CD4-positive, alpha-beta memory T cell (primary cell): ENCODE measurements around the gene MAF. TPM values are rescaled to one million over a fixed set of nuclear protein-coding genes. Genes with fewer than 3 reads are reported as not detected.

Experiments used
- CTCF ChIA-PET: fragments of 350-600 bp; sonication (Branson Sonifier 250); formaldehyde crosslinking; loops from one replicate; lab custom pipeline; 2021; ENCODE audit warnings: inconsistent platforms; ENCODE audit not compliant: partially characterized antibody; lab: Charles Lee
- POLR2A ChIA-PET: fragments of 350-600 bp; sonication (Branson Sonifier 250); formaldehyde crosslinking; loops from one replicate; lab custom pipeline; 2021; ENCODE audit not compliant: partially characterized antibody; lab: Charles Lee
- DNase-seq, 5 donors: peaks; one replicate each; pipeline versions ENCODE4 v3.0.0 to v3.0.0-alpha.2; 2020 to 2022; ENCODE audit warnings: mixed read lengths in 1 of 5
- H3K27ac ChIP-seq: one replicate; pipeline ENCODE4 v1.7.0; 2013; ENCODE audit warnings: low read depth, low read length
- H3K27me3 ChIP-seq: 2 replicates; pipeline ENCODE4 v1.7.0; 2013; ENCODE audit warnings: mild to moderate bottlenecking, low read length, moderate library complexity; ENCODE audit not compliant: insufficient read depth
- H3K36me3 ChIP-seq: 2 replicates; pipeline ENCODE4 v1.7.0; 2013; ENCODE audit warnings: mild to moderate bottlenecking, low read length, moderate library complexity; ENCODE audit not compliant: insufficient read depth
- H3K4me1 ChIP-seq: 2 replicates; pipeline ENCODE4 v1.7.0; 2013; ENCODE audit warnings: mild to moderate bottlenecking, low read length, moderate library complexity; ENCODE audit not compliant: insufficient read depth
- H3K4me3 ChIP-seq, 2 donors: one replicate each; pipeline ENCODE4 v1.7.0; 2013; ENCODE audit warnings: low read length in 2 of 2, mild to moderate bottlenecking in 1 of 2
- H3K9me3 ChIP-seq, 2 donors: one replicate each; pipeline ENCODE4 v1.7.0; 2013; ENCODE audit warnings: low read length in 2 of 2, control low read depth in 1 of 2; ENCODE audit not compliant: control insufficient read depth in 1 of 2
- H3K27ac Mint-ChIP-seq, 7 donors: one replicate each; pipeline ENCODE4 v1.8.0; 2020 to 2021; ENCODE audit warnings: mixed read lengths in 7 of 7, mild to moderate bottlenecking in 6 of 7, inconsistent platforms in 3 of 7, moderate library complexity in 3 of 7
- H3K27me3 Mint-ChIP-seq, 2 donors: one replicate each; pipeline ENCODE4 v1.8.0; 2020 to 2021; ENCODE audit warnings: mixed read lengths in 2 of 2
- H3K36me3 Mint-ChIP-seq, 2 donors: one replicate each; pipeline ENCODE4 v1.8.0; 2020 to 2021; ENCODE audit warnings: mixed read lengths in 2 of 2, inconsistent platforms in 1 of 2, mild to moderate bottlenecking in 1 of 2
- H3K4me1 Mint-ChIP-seq, 4 donors: one replicate each; pipeline ENCODE4 v1.8.0; 2020 to 2021; ENCODE audit warnings: mixed read lengths in 4 of 4, mild to moderate bottlenecking in 1 of 4
- H3K4me3 Mint-ChIP-seq, 8 donors: one replicate each; pipeline ENCODE4 v1.8.0; 2020 to 2021; ENCODE audit warnings: mixed read lengths in 8 of 8, mild to moderate bottlenecking in 7 of 8, moderate library complexity in 6 of 8, inconsistent platforms in 3 of 8
- H3K9me3 Mint-ChIP-seq, 8 donors: one replicate each; pipeline ENCODE4 v1.8.0; 2020 to 2021; ENCODE audit warnings: mixed read lengths in 8 of 8, mild to moderate bottlenecking in 5 of 8, inconsistent platforms in 3 of 8, moderate library complexity in 1 of 8
- intact Hi-C: fragments of 100-400 bp; cut with micrococcal nuclease; formaldehyde crosslinking; loops from one replicate; pipeline ENCODE4 v1.15.1; 2023
- polyA plus RNA-seq, 2 donors: library from polyadenylated mRNA; unstranded; fragments of 300-500 nt; fragmentation: Illumina TruSeq; gene quantifications; one replicate each; pipeline ENCODE4 v1.2.3, GENCODE V29; 2021
- total RNA-seq, 2 experiments: library from RNA; stranded (reverse); gene quantifications; one replicate each; pipeline ENCODE4 v1.2.3, GENCODE V29; 2021

MAF gene
- total RNA-seq, result 10 to 100 TPM; 73.8 to 79.4 TPM
- 1 to 10 TPM; 1.1 to 4.7 TPM for polyA plus RNA-seq

DNA sequence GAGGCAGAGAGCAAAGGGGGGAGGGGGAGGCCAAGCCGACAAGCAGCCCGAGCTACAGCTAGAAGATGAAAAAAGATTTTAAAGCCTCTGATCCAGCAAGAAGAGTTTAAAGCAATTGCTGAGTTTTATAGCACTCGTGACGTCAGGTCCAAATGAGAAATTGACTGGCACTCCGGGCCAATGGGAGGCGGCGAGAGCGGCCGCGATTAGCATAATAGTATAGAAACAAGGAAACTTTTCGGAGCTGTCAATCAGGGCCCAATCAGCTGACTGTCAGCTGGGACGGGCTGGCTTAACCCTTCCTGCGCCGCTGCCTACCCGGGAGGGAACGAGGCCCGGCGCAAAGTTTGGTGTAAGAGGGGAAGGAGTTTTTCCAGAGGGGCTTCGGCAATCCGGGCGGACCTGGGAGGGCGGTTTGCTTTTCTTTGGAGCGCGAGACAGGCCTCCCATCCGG is at the start of gene MAF:
Gene MAF, minus strand, starts transcription at position 100 of the 454 bp plus-strand sequence. CDS start 835 bp downstream, outside the sequence.
- H3K9me3 Mint-ChIP-seq, result peaks cover 0 to 9% (median 0%) of the 10 kb centered on the region in 8 donors
- peak; percentile 90 to 98 (median 95) for DNase-seq
- Histone ChIP-seq H3K4me1 (peaks cover 22% of the 10 kb centered on the region), H3K27ac (peak within 1 kb of the TSS; percentile 65), H3K27me3 (no peaks in the 10 kb centered on the region), H3K36me3 (no peaks in the 10 kb centered on the region), H3K4me3 (peak within 1 kb of the TSS; percentile 57 to 90), H3K9me3 (no peaks in the 10 kb centered on the region)
- intact Hi-C loops, result loop anchor here (1.0 to 10.0 kb wide), 10 partner anchors 172 to 1501 kb away; partner anchors contain the start of genes CENPN, CMC2, DYNLRB2 and WWOX
- POLR2A ChIA-PET, result interaction anchor here (0.7 to 6.7 kb wide), 43 partner anchors 8 to 1714 kb away, joined by 3 to 104 read pairs (median 5); partner anchors contain the start of gene GAN
- CTCF ChIA-PET, result interaction anchor here (0.6 to 3.4 kb wide), 20 partner anchors 17 to 1501 kb away, joined by 3 to 19 read pairs (median 4); partner anchors contain the start of gene WWOX
- H3K4me3 Mint-ChIP-seq, result peak within 1 kb of the TSS; percentile 95 to 99 (median 98)
- no peaks in the 10 kb centered on the region for H3K27me3 Mint-ChIP-seq
- peaks cover 21 to 59% (median 32%) of the 10 kb centered on the region in 4 donors for H3K4me1 Mint-ChIP-seq
- H3K36me3 Mint-ChIP-seq, result peaks cover 4 to 32% of the 10 kb centered on the region in 2 donors
- peak within 1 kb of the TSS; percentile 95 to 99 (median 97) for H3K27ac Mint-ChIP-seq

DNA sequence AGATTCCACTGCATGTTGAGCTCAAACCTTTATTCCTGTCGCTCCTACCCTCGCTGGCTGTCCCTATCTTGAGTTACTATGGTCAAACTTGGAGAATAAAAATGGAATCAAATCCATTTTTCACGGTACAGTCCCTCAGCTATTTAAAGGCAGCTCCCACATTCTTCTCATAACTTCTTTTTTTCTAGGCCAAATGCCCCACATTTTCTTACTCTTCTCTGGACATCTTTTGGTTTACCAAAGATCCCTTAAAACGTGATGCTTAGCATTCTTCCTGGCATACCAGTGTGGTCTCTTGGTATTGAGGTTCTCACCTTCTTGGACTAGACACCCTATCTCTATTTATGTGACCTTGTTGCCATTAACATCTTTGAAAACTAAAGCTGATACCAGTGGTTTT is 48.3 kb upstream of the MAF start:
- Mint-ChIP-seq H3K36me3 (no peaks in the 10 kb centered on the region), H3K9me3 (peaks cover 0 to 2% (median 0%) of the 10 kb centered on the region in 8 donors), H3K27ac (no peak overlapping the region), H3K4me1 (peaks cover 0 to 3% (median 0%) of the 10 kb centered on the region in 4 donors), H3K4me3 (no peak overlapping the region), H3K27me3 (peaks cover 2 to 4% of the 10 kb centered on the region in 2 donors)
- no peak for DNase-seq
- Histone ChIP-seq H3K27me3 (no peaks in the 10 kb centered on the region), H3K27ac (no peak overlapping the region), H3K4me3 (no peak overlapping the region), H3K36me3 (no peaks in the 10 kb centered on the region), H3K9me3 (no peaks in the 10 kb centered on the region), H3K4me1 (no peaks in the 10 kb centered on the region)
- intact Hi-C loops, result no loop called here
- ChIA-PET POLR2A (no interaction called here), CTCF (no interaction called here)

DNA sequence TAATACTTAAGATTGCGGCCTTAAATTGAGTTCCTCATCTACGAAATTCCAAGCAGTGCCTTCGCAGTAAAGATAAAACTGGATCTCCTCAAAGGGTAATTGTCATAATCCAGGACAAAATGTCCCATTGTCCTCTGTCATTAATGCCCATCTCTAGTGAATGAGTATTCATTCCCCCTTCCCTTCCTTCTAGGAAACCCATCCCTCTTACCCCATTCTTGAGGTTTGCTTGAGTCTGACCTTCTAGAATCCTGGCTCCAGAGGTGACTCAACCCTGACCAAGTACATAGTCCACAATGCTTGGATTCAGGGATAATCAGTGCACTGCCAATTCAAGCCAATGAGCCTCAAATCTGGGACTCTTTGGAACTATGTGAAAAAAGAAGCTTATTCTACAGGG is 47.0 kb upstream of the MAF start:
- peaks cover 2 to 3% of the 10 kb centered on the region in 2 donors for H3K27me3 Mint-ChIP-seq
- H3K4me3 Mint-ChIP-seq, result no peak overlapping the region
- no peak for DNase-seq
- H3K4me1 Mint-ChIP-seq, result peaks cover 3 to 7% (median 4%) of the 10 kb centered on the region in 4 donors
- ChIA-PET POLR2A (interaction anchor here (0.9 kb wide), 1 partner anchor 47 kb away, joined by 3 read pairs; no protein-coding TSS in a partner anchor), CTCF (no interaction called here)
- no peak overlapping the region for H3K27ac Mint-ChIP-seq
- Histone ChIP-seq H3K4me1 (peaks cover 4% of the 10 kb centered on the region), H3K9me3 (no peaks in the 10 kb centered on the region), H3K27me3 (no peaks in the 10 kb centered on the region), H3K4me3 (no peak overlapping the region), H3K27ac (no peak overlapping the region), H3K36me3 (no peaks in the 10 kb centered on the region)
- H3K36me3 Mint-ChIP-seq, result no peaks in the 10 kb centered on the region
- H3K9me3 Mint-ChIP-seq, result peaks cover 0 to 2% (median 0%) of the 10 kb centered on the region in 8 donors
- intact Hi-C loops, result no loop called here

DNA sequence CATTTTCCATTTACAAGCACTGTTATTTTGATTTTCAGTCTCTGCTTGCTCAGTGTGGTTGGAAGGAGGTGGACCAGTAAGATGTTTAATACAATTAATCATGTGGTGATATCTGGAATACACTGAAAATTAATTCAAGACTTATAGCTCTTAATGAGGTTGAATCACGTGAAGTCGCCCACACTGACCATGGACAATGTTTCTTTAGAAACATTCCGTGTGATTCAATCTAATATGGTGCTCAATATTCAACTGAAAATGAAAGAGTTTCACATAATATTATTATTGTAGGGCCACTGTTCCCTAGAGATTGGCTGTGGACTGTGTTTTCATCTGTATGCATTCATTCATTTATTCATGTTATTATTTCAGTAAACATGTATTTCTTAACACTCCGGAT is 45.2 kb upstream of the MAF start:
- Histone ChIP-seq H3K36me3 (no peaks in the 10 kb centered on the region), H3K27me3 (no peaks in the 10 kb centered on the region), H3K27ac (no peak overlapping the region), H3K9me3 (no peaks in the 10 kb centered on the region), H3K4me3 (no peak overlapping the region), H3K4me1 (peaks cover 23% of the 10 kb centered on the region)
- POLR2A ChIA-PET, result no interaction called here
- H3K27me3 Mint-ChIP-seq, result no peaks in the 10 kb centered on the region
- CTCF ChIA-PET, result no interaction called here
- peaks cover 14 to 22% (median 22%) of the 10 kb centered on the region in 4 donors for H3K4me1 Mint-ChIP-seq
- no peak for DNase-seq
- no peak overlapping the region for H3K27ac Mint-ChIP-seq
- intact Hi-C loops, result no loop called here
- no peak overlapping the region for H3K4me3 Mint-ChIP-seq
- H3K9me3 Mint-ChIP-seq, result peaks cover 0 to 2% (median 0%) of the 10 kb centered on the region in 8 donors
- H3K36me3 Mint-ChIP-seq, result no peaks in the 10 kb centered on the region

- no peaks in the 10 kb centered on the region for H3K36me3 Mint-ChIP-seq
- H3K27me3 Mint-ChIP-seq, result no peaks in the 10 kb centered on the region
- no peak overlapping the region for H3K4me3 Mint-ChIP-seq
- no peak for DNase-seq
- intact Hi-C loops, result no loop called here
- H3K4me3 ChIP-seq, result no peak overlapping the region
- peaks cover 29% of the 10 kb centered on the region for H3K4me1 ChIP-seq
- POLR2A ChIA-PET, result no interaction called here
- H3K9me3 ChIP-seq, result no peaks in the 10 kb centered on the region
- peaks cover 0 to 2% (median 0%) of the 10 kb centered on the region in 8 donors for H3K9me3 Mint-ChIP-seq
- no peak overlapping the region for H3K27ac ChIP-seq
- no peaks in the 10 kb centered on the region for H3K27me3 ChIP-seq
- CTCF ChIA-PET, result no interaction called here
- peaks cover 17 to 28% (median 26%) of the 10 kb centered on the region in 4 donors for H3K4me1 Mint-ChIP-seq
- H3K27ac Mint-ChIP-seq, result peak overlapping the region in 1 of 7 donors; percentile 58
- no peaks in the 10 kb centered on the region for H3K36me3 ChIP-seq
Measured at GRCh38 chr16:79644971-79645667, 44.6 kb upstream of the MAF start.

DNA sequence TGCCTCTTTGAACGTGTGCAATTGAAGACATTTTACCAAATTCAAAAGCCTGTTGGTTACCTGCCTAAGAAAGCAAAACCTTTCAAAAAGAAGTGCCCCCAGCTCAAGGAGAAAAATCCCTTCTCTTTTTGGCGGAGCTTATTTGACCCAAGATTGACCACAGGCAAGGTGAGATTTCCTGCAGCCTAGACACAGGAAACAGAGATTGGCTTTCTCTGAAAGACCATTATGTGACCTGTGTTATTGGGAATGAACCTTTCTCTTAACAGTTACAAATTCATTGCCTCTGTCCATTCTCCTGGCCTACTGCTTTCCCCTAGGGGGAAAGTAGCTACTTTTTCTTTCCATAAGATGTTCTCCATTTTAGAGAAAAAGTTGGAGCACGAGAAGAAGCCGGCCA is 42.1 kb upstream of the MAF start:
- H3K27ac Mint-ChIP-seq, result peak overlapping the region in 2 of 7 donors; percentile 35 to 53
- intact Hi-C loops, result no loop called here
- POLR2A ChIA-PET, result interaction anchor here (1.3 to 1.6 kb wide), 4 partner anchors 8 to 128 kb away, joined by 3 to 12 read pairs (median 4); partner anchors contain the start of gene MAF
- Histone ChIP-seq H3K36me3 (no peaks in the 10 kb centered on the region), H3K4me1 (peaks cover 43% of the 10 kb centered on the region), H3K9me3 (no peaks in the 10 kb centered on the region), H3K27ac (no peak overlapping the region), H3K27me3 (no peaks in the 10 kb centered on the region), H3K4me3 (no peak overlapping the region)
- H3K9me3 Mint-ChIP-seq, result peaks cover 0 to 5% (median 0%) of the 10 kb centered on the region in 8 donors
- peak overlapping the region in 1 of 8 donors; percentile 7 for H3K4me3 Mint-ChIP-seq
- no peak for DNase-seq
- peaks cover 25 to 44% (median 40%) of the 10 kb centered on the region in 4 donors for H3K4me1 Mint-ChIP-seq
- CTCF ChIA-PET, result interaction anchor here (0.9 to 1.6 kb wide), 3 partner anchors 14 to 41 kb away, joined by 4 to 7 read pairs (median 6); no protein-coding TSS in a partner anchor
- no peaks in the 10 kb centered on the region for H3K27me3 Mint-ChIP-seq
- H3K36me3 Mint-ChIP-seq, result no peaks in the 10 kb centered on the region
